Stimulated activated CD4-positive, alpha-beta T cell treated with anti-CD3 and anti-CD28 coated beads, Interleukin-2, amount 100 ng/mL, for 24 hours (primary cell): ENCODE measurements around the gene CTSH.

Source experiments
- DNase-seq, 2 donors: peaks; one replicate each; pipeline ENCODE4 v3.0.0-alpha.2; 2020

CTSH gene, protein sequence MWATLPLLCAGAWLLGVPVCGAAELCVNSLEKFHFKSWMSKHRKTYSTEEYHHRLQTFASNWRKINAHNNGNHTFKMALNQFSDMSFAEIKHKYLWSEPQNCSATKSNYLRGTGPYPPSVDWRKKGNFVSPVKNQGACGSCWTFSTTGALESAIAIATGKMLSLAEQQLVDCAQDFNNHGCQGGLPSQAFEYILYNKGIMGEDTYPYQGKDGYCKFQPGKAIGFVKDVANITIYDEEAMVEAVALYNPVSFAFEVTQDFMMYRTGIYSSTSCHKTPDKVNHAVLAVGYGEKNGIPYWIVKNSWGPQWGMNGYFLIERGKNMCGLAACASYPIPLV

DNA sequence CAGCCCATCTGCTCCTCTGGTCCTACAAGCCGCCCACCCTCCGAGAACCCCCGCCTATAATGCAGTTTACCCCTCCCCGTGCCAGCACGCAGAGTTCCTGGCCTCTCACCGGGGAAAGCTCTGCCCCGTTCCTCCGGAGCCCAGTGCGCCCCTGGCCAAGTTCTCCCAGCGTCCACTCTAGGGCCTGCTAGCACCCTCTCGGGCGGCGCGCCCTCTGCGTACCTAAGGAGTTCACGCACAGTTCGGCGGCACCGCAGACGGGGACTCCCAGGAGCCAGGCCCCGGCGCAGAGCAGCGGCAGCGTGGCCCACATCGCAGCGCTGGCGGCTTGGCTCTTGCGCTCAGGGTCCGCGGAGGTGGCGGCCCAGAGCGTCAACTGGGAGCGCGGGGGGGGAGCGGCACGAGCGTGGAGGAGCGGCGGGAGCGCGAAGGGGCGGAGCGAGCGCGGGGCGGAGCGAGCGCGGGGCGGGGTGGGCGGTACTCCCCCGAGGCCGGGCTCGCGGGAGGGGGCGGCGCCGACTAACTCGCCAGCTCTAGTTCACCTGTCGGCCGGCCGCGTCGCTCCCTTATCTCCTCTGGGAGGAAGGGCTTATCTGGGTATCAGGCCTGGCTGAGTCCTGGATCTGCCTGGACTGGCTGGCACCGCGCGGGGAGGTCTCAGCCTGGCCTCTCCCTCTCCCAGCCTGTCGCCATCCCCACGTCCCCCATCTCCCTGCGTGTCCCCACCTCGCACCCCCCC is at the start of gene CTSH:
TSS of gene CTSH (minus strand) at position 378 of the 739 bp plus-strand sequence. CDS start at position 313, 65 bp downstream.
- peak; percentile 74 to 82 for DNase-seq

DNA sequence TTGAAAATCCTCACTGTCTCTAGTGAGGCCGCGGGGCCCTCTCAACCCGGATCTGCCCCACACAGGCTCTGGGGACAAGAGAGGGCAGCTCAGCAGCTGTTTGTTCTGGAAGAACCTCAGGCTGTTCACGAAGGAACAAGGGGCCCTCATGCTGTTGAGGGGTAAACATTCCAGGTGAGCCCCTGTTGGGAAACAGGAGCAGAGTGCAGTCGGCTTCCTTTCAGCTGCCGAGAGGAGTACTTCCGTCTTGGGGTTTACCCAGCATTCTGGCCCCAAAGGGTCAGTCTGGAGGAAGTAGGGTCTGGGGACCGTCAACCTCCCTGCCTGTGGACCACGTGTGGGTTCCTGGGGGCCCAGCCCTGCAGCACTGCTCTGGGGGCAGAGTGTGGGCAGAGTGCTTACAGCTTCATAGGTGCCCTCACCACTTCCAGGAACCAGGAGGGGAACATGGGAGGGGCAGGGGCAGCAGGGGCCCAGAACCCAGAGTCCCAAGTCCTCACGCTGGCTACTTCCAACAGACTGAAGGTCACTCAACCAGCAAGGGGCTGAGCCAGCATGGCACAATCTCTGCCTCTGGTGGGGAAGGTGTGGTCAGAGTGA is 49.2 kb upstream of the CTSH start:
- DNase-seq, result no peak

DNA sequence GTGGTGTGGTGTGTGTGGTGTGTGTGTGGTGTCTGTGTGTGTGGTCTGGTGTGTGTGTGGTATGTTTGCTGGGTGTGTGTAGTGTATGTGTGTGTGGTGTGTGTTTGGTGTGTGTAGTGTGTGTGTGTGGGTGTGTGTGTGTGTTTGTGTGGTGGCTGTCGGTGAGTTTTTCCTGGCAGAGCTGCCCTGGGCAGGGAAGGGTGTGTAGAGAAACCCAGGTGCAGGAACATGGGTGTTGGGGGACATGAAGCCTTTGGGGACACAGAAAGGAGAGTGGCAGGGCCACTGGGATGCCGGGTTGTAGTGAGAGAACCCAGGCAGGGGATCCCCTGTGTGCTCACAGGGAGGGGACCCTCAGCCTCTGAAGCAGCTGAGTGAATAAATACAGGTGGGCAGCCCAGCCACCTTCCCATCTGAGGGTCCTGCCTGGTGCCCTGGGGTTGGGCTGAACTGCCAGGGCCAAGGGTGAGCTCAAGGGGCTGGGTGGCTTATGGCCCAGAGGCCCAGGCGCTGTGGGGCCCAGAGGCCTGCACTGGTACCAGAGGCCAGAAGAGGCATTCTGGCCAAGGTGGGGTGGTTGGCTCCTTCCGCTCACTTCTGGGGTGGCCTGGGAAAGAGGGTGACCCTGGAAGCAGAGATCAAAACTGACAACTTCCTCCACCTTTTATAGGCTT is 48.5 kb upstream of the CTSH start:
- no peak for DNase-seq

DNA sequence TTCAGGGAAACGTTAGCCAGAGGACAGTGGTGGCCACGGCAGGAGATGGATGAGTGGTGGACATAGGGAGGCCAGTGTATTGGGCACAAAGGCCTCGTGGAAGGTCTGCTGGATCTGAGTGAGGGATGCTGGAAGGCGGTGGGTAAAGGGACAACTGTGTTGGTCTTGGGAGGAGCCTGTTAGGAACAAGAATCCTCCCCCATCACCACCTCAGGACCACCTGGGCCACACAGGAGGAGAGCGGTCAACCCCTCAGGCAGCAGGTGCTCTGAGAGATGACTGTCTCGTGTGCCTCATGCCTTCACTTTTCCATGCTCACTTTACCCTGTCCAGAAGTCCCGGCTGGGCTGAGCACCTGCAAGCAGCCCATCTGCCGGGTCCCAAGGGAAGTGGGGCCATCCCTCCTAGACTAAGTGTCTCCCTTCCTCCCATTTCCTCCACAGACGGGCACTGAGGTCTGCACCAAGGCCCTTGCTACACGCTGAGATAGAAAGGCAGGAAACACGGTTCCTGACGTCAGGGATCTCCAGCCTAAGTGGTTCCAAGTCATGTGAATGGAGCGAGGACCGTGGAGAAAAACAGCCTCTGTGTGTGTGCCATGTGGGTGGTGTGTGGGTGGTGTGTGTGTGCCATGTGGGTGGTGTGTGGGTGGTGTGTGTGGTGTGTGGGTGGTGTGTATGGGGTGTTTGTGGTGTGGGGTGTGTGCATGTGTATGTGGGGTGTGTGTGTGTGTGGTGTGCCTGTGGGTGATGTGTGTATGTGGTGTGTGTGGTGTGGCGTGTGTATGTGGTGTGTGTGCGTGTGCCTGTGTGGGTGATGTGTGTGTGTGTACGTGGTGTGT is 47.8 kb upstream of the CTSH start:
- no peak for DNase-seq

DNA sequence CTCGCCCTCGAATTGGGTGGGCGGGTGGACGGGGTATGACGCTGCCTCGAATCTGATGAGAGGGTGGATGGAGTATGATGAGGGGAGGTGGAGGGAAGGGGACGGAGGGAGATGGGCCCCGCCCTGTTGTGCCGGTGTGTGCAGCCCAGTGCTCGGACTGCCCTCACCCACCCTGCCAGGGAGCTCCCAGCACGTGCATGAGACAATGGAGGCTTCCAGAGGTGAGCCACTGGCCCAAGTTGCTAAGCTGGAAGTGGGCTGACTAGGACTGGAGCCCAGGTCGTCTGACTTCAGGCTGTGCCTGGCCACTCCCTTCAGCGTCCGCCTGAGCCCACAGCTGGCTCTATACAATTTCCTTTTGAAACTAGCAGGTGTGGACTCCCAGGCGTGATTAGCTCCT is 47.0 kb upstream of the CTSH start:
- DNase-seq, result no peak

DNA sequence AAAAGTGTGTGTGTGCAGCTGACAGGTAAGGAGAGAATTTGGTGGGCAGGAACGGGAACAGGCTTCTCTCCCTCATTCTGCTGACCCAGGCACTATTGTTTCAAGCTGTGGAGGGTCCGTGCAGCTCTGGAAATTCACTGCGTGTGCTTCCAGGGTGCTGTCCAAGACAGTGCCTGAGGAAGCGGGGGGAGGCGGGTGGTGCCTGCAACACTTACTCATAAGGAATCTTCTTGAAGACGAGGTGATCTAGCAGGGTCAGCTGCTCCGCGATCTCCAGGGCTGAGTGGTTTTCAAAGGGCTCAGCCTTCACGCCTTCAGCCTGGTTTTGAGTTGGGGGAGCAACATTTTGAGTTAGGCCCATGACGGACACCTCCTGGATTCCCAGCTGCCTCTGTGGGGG is 46.6 kb upstream of the CTSH start:
- DNase-seq, result no peak

DNA sequence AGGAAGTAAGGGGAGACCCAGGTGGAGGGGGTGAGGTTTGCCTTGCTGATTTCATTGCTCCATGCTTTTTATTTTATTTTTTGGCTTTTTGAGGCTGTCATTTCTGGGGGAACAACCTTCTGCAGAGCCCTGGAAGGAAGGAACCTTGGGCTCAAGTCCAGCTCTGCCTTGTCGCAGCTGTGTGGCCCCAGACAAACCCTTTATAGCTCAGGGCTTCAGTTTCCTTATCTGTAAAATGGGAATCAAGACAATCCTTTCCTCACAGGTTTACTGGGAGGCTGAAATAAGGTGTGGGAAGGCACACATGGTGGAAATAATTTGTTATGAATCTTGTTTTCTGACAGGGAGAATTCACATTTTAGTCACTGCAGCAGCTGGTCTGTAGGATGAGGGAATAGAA is 45.4 kb upstream of the CTSH start:
- no peak for DNase-seq

DNA sequence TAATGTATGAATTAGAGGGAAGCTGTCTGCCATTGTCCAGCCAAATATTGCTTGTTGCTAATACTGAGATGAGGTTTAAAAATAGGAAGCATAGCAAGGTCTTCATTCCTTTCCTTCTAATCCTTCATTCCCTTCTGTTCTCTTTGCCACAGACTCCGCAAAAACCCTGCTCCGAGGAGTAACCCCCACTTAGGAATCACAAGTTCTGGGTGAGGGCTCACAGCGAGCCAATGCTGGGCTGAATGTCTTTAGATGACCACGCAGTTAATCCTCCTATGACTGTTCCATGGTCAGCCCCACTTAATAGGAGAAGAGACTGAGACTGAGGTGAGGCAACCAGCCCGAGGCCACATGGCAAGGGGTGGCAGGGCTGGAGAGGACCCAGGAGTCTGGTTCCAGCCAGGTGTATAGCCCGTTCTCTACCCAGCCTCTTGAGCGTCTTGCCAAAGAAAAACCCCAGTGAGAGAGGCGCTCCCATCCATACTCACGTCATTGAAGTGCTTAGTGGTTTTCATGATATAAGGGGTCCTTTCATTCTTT is 44.9 kb upstream of the CTSH start:
- DNase-seq, result no peak

DNA sequence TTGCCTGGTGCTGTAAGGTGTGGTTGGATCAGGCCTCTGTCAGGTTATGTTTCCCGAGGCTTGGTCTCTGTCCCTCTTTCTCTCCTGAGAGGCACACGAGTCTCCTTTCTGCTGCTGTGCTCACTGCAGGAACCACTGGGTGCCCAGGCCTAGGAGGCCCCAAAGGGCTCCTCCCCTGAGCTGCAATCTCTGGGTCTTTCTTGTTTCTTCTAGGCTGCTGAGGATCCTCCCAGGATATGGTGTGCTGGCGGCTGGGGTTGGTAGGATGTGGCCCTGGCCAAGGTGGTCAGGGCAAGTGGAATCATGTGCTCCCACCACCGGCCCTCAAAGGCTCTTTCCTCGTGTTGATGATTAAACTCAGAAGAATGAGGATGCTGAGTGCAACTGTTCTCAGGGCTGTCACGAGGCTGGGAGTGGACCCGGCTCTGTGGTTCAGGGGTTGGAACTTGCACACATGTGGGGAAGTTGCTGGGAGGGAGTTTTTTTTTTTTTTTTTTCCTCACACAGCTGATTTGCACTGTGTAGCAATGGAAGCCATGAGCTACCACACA is 43.6 kb upstream of the CTSH start:
- no peak for DNase-seq

DNA sequence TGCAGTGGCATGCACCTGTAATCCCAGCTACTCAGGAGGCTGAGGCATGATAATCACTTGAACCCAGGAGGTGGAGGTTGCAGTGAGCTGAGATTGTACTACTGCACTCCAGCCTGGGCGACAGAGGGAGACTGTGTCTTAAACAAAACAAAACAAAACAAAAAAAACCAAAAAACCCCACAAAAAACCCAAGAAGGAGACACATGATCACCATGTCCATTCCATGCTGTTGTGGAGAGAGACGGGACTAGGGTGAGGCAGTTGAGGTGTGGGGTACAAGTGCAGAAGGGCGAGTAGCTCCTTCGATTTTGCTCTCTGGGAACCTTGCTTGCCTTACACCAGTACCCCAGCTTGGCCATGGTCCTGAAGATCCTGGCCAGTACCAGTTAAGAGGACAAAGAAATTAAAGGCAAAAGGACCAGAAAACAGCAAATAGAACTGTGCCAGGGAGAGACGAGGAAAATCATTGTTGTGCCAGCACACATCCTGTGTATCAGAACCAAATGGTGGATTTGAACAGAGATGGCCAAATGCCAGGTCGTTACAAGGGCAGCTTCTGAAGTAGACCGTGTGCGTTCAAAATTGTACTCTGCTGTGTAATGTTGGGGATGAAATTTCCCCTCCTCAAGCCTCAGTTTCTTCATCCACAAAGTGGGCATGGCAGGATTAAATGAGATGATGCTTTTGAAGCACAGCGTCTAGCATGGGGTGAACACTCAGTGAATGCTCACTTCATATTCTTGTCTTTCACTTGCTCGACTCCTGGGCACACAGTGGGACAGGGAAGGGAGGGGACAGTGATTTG is 42.9 kb upstream of the CTSH start:
- DNase-seq, result no peak

DNA sequence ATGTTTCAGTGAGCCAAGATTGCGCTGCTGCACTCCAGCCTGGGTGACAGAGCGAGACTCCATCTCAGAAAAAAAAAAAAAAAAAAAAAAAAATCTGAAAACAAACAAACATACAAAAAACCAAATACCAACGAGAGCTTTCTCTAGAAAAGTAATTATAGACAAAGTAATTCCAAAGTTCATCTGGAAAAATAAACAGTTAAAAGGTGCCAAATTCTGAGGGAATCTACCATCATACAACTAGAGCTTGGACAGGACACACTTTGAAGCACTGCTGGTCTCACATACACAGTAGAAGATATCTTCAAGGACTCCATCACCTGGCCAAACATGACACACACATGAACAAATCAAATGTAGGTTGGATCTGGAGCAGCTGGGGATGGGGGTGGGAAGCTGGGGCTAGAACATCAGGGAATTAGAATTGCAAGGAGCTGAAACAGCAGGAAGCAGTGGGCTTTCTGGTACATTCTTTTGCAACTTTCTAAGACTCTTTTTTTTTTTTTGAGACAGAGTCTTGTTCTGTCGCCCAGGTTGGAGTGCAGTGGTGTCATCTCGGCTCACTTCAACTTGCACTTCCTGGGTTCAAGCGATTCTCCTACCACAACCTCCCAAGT is 41.1 kb upstream of the CTSH start:
- DNase-seq, result no peak

DNA sequence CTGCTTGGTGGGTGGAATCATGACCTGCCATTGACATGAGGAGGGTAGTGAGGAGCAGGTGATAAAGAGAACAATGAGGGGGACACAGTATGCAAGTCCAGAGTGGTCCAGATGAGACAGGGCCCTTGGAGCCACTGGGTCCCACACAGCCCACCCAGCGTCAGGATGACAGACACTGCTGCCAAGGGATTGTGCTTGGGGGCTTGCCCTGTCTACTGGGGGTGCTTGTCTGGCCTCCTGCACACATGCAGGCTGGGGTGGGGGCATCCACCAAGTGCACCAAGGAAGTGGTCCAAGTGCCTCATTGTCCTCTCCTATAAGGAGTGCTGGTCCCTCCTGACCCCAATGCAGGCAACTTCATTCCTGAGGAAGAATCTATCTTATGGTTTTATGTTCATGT is 39.2 kb upstream of the CTSH start:
- DNase-seq, result no peak

DNA sequence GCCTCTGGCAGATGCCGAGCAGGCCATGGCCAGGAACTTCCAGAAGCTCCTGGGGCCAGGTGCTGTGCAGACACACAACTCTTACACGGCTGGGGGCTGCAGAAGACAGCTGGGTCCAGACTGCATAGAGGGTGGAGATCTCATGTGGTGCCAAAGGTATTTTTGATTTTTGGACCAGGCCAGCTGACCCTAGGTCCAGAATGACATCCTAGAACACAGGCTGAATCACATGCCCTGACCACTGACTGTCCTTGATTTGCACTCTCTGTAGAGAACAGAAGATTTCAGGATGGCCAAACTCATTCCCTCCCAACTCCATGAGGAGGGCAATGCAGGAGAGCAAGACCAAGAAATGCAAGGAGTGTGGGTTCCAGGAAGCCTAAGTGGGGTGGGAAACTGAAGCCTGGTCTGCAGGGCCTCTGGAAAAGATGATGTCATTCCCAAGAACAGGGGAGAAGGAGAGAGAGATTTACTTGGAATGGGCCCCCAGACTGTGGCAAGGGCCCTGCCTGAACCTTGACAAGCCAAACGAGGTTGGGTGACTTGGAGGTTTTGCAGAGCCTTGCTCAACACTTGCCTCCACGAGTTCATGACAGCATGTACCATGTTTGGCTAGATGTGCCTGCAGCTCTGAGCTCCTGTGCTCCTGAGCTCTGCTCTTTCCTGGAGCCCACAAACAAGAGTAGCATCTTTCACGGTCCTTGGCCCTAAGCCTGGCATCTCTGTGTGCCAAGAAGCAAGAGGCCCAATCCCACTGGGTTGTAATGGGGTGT is 38.5 kb upstream of the CTSH start:
- DNase-seq, result no peak

DNA sequence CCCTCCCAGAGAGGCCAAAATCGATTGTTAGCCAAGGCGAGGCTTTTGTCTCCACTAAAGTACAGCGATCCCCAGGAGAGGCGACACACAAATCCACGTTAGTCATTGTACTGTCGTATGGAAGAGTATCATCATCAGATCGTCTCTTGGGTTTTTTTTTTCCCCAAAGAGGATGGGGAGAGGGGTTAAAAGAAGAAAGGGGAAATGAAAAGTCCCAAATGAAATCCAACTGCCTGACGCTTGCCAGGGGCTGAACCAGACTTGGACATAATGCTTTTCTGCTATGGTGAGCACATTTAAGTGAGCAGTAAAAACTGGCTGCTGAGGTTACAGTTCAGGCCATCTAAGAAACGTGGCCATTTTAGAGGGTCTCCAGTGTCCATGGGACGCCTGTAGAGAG is 37.9 kb upstream of the CTSH start:
- no peak for DNase-seq

DNA sequence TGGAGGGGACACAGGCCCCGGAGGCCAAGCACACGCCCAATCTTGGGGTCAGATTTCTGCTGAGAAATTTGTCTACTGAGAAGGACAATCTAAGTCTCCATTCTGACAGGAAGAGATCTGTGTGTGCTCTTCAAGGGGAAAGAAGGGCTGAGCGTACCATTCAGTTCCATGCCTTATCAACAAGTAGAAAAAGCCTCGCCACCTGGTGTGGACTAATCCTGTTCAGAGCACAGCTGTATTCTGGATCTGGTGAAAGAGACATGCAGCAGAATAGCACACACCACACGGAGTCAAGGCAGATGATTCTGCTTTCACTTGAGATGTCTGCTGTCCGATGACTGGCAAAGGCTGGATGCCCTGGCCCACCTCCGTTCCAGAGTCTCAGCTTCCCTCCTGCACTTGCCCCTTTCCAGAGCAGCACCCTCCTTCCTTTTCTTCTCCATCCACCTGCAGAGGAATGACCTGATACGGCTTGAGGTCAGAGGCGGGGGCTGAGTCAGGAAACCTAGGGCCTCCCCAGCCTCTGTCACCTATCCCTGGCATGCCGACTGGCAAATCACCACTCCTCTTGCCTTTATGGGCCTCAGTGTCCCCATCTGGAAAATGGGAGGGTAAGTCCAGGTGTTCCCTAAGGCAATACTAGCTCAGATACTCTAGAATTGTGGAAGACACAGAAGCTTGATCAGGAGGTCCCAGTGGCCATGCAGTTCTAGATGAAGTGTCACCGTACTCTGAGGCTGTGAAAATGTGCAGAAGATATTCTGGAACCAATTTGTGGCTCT is 36.9 kb upstream of the CTSH start:
- DNase-seq, result no peak

DNA sequence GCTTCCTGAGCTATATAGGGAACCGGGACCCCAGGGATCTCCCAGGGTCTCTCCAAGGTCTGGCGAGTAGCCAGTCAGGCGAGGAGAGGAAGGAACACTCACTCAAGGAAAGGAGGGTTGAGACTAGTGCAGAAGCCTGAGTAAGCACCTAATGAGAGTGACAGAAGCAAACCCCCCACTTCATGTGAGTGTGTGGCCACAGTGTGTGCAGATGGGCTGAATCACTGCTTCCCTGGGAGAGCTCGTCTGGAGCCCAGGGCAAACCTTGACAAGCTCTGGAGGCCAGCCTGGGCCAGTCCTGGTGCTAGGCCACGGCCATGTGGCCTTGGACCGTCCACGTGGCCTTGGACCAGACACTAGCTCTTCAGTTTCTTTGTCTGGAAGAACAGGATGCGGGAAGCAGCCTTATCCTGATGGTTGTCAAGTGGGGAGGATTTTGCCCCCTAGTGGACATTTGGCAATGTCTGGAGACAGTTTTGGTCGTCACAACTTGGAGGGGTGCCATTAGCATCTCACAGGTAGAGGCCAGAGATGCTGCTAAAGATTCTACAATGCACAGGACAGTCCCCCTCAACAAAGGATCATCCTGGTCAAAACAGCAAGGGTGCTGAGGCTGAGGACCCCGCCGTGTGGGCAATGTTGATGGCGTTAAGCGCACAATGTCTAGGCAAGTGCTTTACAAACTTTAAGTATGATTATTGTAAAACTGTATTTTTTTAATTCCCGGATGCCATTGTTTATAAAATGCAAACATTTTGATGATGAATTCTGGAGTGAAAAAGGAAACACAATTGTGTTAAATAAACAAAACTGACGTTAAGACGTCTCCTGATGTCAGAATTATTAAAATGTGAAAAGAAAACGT is 34.8 kb upstream of the CTSH start:
- peak; percentile 35 to 38 for DNase-seq

DNA sequence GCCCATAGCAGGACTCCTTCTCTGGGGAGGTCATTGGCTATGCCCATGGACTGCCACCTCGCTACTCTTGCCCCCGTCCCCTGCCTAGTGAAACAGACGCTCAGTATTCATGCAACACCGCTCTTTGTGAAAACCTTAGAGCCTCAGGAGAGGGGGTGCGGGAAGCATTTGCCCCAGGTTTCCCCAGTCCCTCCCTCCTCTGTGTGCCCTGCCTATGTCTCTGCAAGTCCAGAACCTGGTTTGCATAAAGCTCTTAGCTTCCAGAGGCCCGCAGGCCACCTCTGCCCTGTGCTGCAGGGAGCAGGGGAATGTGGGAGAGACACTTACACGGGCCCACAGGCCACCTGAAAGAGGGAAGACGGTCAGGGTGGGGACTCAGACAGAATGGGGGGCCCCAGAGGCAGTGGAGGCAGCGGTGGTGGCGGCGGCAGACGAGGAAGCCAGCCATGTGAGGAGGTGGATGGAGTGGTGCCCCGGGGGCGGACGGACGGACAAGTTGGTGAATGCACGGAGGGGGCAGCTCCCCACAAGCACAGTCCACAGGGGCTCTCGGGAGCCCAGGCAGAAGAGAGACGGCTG is 33.8 kb upstream of the CTSH start:
- no peak for DNase-seq
